HepG2 (cell line): ENCODE measurements around the gene TPX2. TPM values are rescaled to one million over a fixed set of nuclear protein-coding genes. Genes with fewer than 3 reads are reported as not detected.

Experiments
- ATM ChIP-seq: fragments of 450-650 bp; IDR thresholded peaks from 2 replicates; pipeline ENCODE4 v1.7.1; 2017; ENCODE audit warnings: mild to moderate bottlenecking, borderline replicate concordance
- CENPT ChIP-seq: sonication (generic); formaldehyde crosslinking; IDR thresholded peaks from 2 replicates; pipeline ENCODE4 v1.8.0; 2022; ENCODE audit warnings: low read depth, mild to moderate bottlenecking, moderate library complexity, missing genetic modification reagents
- CHD2 ChIP-seq: IDR thresholded peaks from 2 replicates; pipeline ENCODE4 v1.6.1; 2011; ENCODE audit warnings: low read depth, low read length, improper control_type of control experiment
- JUND ChIP-seq: sonication (generic); formaldehyde crosslinking; IDR thresholded peaks from 2 replicates; pipeline ENCODE4 v1.8.0; 2022; ENCODE audit warnings: mild to moderate bottlenecking, missing genetic modification reagents
- KDM1A ChIP-seq: IDR thresholded peaks from 2 replicates; pipeline ENCODE4 v1.6.1; 2016; ENCODE audit warnings: missing compliant biosample characterization
- KLF12 ChIP-seq: sonication (generic); formaldehyde crosslinking; IDR thresholded peaks from 2 replicates; pipeline ENCODE4 v1.4.0; 2020; ENCODE audit warnings: missing genetic modification reagents, borderline replicate concordance
- MEF2D ChIP-seq: sonication (generic); formaldehyde crosslinking; IDR thresholded peaks from 2 replicates; pipeline ENCODE4 v1.5.1; 2020; ENCODE audit warnings: mild to moderate bottlenecking, missing genetic modification reagents
- MTF1 ChIP-seq: sonication (generic); formaldehyde crosslinking; IDR thresholded peaks from 2 replicates; pipeline ENCODE4 v1.5.0; 2020; ENCODE audit warnings: missing genetic modification reagents
- MTF2 ChIP-seq: sonication (generic); formaldehyde crosslinking; IDR thresholded peaks from 2 replicates; pipeline ENCODE4 v1.5.0; 2020; ENCODE audit warnings: missing genetic modification reagents, borderline replicate concordance
- PTBP1 ChIP-seq: fragments of 200-400 bp; formaldehyde crosslinking; IDR thresholded peaks from 2 replicates; pipeline ENCODE4 v1.6.1; 2018; ENCODE audit warnings: low read length, low read depth; ENCODE audit not compliant: poor library complexity, severe bottlenecking
- REL ChIP-seq: sonication (generic); formaldehyde crosslinking; conservative IDR thresholded peaks from 2 replicates; pipeline ENCODE4 v1.8.0; 2022; ENCODE audit warnings: mild to moderate bottlenecking, missing genetic modification reagents, moderate library complexity
- RXRA ChIP-seq: sonication (generic); formaldehyde crosslinking; IDR thresholded peaks from 2 replicates; pipeline ENCODE4 v1.5.1; 2020; ENCODE audit warnings: missing genetic modification reagents
- SIX4 ChIP-seq: sonication (generic); formaldehyde crosslinking; IDR thresholded peaks from 2 replicates; pipeline ENCODE4 v1.4.0; 2020; ENCODE audit warnings: missing genetic modification reagents
- ZNF326 ChIP-seq: sonication (generic); formaldehyde crosslinking; IDR thresholded peaks from 2 replicates; pipeline ENCODE4 v1.4.0; 2020; ENCODE audit warnings: missing genetic modification reagents, borderline replicate concordance
- ZNF451 ChIP-seq: sonication (generic); formaldehyde crosslinking; IDR thresholded peaks from 2 replicates; pipeline ENCODE4 v1.5.0; 2020; ENCODE audit warnings: mild to moderate bottlenecking, missing genetic modification reagents
- ZNF670 ChIP-seq: sonication (generic); formaldehyde crosslinking; IDR thresholded peaks from 2 replicates; pipeline ENCODE4 v1.8.0; 2022; ENCODE audit warnings: mild to moderate bottlenecking, missing genetic modification reagents, borderline replicate concordance
- ZNF7 ChIP-seq: IDR thresholded peaks from 2 replicates; pipeline ENCODE4 v1.6.1; 2016; ENCODE audit warnings: missing biosample characterization, missing genetic modification reagents
- ZNF724P ChIP-seq: sonication (generic); formaldehyde crosslinking; IDR thresholded peaks from 2 replicates; pipeline ENCODE4 v1.8.0; 2022; ENCODE audit warnings: missing genetic modification reagents, borderline replicate concordance
- ZNF83 ChIP-seq: sonication (generic); formaldehyde crosslinking; IDR thresholded peaks from 2 replicates; pipeline ENCODE4 v1.4.0; 2020; ENCODE audit warnings: missing genetic modification reagents, mild to moderate bottlenecking, borderline replicate concordance
- polyA plus RNA-seq, 8 experiments: library from polyadenylated mRNA; depleted of rRNA in 3 of 8; stranded (reverse) in 7 of 8; unstranded in 1 of 8; fragments of >200 nt; fragmentation: Illumina TruSeq in 4 of 8; extraction: Trizol in 4 of 8; gene quantifications; 2 replicates each; pipeline versions ENCODE4 v1.2.1 to v1.2.3, GENCODE V29; 2011 to 2016; ENCODE audit warnings: low read depth in 4 of 8, missing spikeins in 1 of 8, mixed read lengths in 1 of 8; ENCODE audit not compliant: insufficient read depth in 1 of 8
- total RNA-seq, 5 experiments: library from RNA; depleted of rRNA; stranded (reverse); fragments of >200 nt; fragmentation: Illumina TruSeq; extraction: Trizol; gene quantifications; 2 replicates each; pipeline ENCODE4 v1.2.3, GENCODE V29; 2016; ENCODE audit warnings: low read depth in 1 of 5
- TF ChIP-seq, protein P1 (sequence below): sonication (generic); formaldehyde crosslinking; IDR thresholded peaks from 2 replicates; pipeline ENCODE4 v1.8.1; 2023; ENCODE audit warnings: mild to moderate bottlenecking, missing genetic modification reagents
- TF ChIP-seq, protein P2 (sequence below): sonication (generic); formaldehyde crosslinking; IDR thresholded peaks from 2 replicates; pipeline ENCODE4 v1.4.0; 2020; ENCODE audit warnings: missing genetic modification reagents, mild to moderate bottlenecking, borderline replicate concordance
- TF ChIP-seq, protein P3 (sequence below): IDR thresholded peaks from 2 replicates; pipeline ENCODE4 v1.6.1; 2018; ENCODE audit warnings: missing genetic modification reagents, mild to moderate bottlenecking, missing compliant biosample characterization
- TF ChIP-seq, protein P4 (sequence below): sonication (generic); formaldehyde crosslinking; IDR thresholded peaks from 2 replicates; pipeline ENCODE4 v1.4.0; 2020; ENCODE audit warnings: missing genetic modification reagents

Gene TPX2
- total and polyA plus RNA-seq, 2 of the 13 experiments (the other 11 are each of a cell fraction or from before 2014, with no cell fraction given): 34.3 to 124 TPM

DNA sequence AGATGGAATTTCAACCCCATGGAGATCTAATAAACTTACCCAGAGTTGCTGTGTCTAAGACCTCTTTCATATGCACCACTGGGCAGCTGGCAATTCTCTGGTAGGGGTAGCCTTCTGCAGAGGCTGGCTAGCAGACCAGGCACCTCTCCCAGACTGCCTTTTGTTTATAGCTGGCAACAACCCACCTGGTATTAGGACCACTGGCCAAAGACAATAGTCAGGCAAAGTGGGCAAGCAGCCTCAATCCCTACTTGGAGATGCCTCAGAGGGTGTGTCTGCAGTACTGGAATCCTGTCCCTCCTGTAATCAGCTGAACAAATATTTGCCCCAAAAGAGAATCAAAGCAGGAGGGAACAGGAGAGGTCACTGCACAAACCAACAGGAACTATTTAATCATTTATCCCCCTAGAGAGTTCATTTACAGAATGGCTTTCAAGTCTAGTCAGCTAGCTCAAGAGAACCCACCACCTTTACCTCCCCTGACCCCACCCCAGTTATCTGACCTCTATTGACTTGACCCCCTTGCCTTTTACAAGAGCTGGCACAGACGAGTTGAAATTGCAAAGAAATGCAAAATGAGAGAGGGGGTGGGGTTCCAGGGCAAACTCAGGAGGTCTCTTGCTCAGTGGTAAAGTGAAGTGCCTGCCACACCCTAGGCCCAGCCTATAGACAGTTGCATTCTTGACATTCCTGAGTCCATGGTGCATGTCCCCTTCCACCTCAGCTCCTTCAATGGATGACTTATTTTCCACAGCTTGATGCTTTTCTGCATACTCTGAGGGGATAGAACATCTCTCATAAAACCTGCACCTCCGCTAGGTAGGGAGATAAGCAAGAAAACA lies 19.2 kb upstream of the TPX2 start (continued):
- TF ChIP-seq REL (CRISPR knock-in tag) (peak; percentile 49; the same call in 1 of the 2 replicates), ATM (no peak), CHD2 (no peak), RXRA (CRISPR knock-in tag) (peak; percentile 99), MTF2 (CRISPR knock-in tag) (no peak), PTBP1 (no peak), ZNF451 (no peak), ZNF670 (CRISPR knock-in tag) (peak; percentile 84), MEF2D (peak; percentile 96), MTF1 (CRISPR knock-in tag) (no peak), JUND (CRISPR knock-in tag) (no peak; the same call in 1 of the 2 replicates), ZNF83 (CRISPR knock-in tag) (0 out of 2 replicates have a peak, but pooled peaks have one; percentile 26), SIX4 (CRISPR knock-in tag) (peak; percentile 80; the same call in 1 of the 2 replicates), KLF12 (CRISPR knock-in tag) (peak; percentile 99; the same call in 1 of the 2 replicates), ZNF7 (peak; percentile 83), ZNF724P (CRISPR knock-in tag) (peak; percentile 38; the same call in 1 of the 2 replicates), ZNF326 (no peak; the same call in 1 of the 2 replicates), CENPT (CRISPR knock-in tag) (0 out of 2 replicates have a peak, but pooled peaks have one; percentile 80), KDM1A (peak; percentile 58; the same call in 1 of the 2 replicates)
- TF ChIP-seq, protein P1, sequence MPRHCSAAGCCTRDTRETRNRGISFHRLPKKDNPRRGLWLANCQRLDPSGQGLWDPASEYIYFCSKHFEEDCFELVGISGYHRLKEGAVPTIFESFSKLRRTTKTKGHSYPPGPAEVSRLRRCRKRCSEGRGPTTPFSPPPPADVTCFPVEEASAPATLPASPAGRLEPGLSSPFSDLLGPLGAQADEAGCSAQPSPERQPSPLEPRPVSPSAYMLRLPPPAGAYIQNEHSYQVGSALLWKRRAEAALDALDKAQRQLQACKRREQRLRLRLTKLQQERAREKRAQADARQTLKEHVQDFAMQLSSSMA: no peak
- TF ChIP-seq, protein P2, sequence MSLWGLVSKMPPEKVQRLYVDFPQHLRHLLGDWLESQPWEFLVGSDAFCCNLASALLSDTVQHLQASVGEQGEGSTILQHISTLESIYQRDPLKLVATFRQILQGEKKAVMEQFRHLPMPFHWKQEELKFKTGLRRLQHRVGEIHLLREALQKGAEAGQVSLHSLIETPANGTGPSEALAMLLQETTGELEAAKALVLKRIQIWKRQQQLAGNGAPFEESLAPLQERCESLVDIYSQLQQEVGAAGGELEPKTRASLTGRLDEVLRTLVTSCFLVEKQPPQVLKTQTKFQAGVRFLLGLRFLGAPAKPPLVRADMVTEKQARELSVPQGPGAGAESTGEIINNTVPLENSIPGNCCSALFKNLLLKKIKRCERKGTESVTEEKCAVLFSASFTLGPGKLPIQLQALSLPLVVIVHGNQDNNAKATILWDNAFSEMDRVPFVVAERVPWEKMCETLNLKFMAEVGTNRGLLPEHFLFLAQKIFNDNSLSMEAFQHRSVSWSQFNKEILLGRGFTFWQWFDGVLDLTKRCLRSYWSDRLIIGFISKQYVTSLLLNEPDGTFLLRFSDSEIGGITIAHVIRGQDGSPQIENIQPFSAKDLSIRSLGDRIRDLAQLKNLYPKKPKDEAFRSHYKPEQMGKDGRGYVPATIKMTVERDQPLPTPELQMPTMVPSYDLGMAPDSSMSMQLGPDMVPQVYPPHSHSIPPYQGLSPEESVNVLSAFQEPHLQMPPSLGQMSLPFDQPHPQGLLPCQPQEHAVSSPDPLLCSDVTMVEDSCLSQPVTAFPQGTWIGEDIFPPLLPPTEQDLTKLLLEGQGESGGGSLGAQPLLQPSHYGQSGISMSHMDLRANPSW (CRISPR knock-in tag): no peak; the same call in 1 of the 2 replicates
- TF ChIP-seq, protein P3, sequence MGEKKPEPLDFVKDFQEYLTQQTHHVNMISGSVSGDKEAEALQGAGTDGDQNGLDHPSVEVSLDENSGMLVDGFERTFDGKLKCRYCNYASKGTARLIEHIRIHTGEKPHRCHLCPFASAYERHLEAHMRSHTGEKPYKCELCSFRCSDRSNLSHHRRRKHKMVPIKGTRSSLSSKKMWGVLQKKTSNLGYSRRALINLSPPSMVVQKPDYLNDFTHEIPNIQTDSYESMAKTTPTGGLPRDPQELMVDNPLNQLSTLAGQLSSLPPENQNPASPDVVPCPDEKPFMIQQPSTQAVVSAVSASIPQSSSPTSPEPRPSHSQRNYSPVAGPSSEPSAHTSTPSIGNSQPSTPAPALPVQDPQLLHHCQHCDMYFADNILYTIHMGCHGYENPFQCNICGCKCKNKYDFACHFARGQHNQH (CRISPR knock-in tag): peak; percentile 97
- TF ChIP-seq, protein P4, sequence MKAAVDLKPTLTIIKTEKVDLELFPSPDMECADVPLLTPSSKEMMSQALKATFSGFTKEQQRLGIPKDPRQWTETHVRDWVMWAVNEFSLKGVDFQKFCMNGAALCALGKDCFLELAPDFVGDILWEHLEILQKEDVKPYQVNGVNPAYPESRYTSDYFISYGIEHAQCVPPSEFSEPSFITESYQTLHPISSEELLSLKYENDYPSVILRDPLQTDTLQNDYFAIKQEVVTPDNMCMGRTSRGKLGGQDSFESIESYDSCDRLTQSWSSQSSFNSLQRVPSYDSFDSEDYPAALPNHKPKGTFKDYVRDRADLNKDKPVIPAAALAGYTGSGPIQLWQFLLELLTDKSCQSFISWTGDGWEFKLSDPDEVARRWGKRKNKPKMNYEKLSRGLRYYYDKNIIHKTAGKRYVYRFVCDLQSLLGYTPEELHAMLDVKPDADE (CRISPR knock-in tag): no peak
